ENCODE results near the gene PARP15.

The PARP15 gene

DNA sequence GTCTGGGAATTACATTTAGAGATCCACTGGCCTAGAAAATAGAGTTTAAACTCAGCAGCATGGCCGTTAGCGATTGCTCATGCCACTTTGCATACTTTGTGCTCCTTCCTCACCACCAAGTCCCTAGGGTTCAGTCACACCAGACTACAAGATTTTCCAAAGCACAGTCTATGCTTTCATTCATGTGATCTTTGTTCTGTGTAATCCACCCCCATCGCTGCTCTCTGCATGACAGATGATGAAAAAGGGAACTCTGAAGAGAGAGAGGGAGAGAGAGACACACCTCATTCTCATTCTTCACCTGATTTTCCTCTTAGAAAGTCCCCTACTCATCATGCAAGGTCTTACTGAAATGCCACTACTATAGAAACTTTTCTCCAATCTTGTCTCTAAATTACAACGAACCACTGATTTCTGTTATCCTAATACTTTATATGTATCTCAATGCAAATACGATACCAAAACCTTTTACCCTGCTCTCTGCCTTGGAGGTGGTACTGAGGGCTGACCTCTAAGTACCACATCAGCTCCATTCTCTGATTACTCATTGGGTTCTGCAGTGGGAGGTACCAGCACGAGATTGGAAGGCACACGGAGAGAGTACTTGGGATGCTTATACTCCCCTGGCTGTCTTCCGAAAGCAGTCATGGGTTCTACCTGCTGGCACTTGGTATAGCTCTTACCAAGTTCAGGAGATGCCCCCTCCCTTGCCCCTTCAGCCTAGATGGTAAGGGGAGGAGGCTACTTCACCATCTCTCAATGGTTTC, 1.1 kb upstream of the PARP15 start:
- peak; percentile 80 for DNase-seq

DNA sequence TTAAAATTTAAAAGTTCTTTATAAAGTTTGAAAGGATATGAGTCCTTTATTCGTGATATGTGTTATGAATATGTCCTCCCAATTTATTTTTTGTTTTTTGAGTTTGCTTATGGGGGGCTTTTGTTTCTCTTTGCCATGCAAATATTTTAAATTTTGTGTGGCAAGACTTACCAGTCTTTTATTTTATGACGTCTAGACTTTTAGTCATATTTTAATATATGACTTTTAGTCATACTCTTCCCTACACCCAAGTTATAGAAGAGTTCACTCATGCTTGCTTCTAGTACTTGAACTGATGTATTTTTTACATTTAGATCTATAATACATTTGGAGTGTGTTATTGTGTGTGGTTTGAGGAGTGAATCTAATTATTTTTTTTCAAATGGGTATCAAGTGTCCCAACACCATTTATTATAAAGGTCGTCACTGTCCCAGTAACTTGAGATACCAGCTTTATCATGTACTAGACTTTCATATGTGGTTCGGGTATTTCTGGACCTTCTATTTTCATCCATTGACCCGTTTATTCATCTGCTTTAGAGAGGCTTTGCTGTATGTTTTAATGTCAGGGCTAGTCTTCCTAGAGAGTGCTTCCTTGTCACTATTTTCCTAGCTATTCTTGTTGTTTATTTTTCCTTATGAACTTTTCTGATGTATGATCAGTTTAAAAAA, 755 bp downstream of the PARP15 start:
- DNase-seq: peak; percentile 58

- DNase-seq: peak; percentile 23
Observed at GRCh38 chr3:122580470-122580869, 3.0 kb downstream of the PARP15 start.

GRCh38 chr3:122581622-122582021, 4.2 kb downstream of the PARP15 start:
- no peak for DNase-seq

DNA sequence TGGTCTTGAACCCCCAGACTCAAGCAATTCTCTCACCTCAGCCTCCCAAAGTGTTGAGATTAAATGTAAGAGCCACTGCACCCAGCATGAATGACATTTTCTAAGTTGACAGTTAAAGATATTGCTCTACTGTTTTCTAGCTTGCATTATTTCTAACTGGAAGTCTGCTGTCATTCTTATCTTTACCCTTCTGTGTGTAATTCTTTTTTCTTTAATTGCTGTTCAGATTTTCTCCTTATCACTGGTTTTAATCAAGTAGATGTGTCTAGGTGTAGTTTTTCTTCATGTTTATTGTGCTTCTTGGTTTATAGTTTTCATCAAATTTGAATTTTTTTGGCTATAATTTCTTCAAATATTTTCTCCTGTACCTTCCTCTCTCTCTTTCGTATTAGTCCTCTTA, 4.9 kb downstream of the PARP15 start:
- DNase-seq: no peak

DNA sequence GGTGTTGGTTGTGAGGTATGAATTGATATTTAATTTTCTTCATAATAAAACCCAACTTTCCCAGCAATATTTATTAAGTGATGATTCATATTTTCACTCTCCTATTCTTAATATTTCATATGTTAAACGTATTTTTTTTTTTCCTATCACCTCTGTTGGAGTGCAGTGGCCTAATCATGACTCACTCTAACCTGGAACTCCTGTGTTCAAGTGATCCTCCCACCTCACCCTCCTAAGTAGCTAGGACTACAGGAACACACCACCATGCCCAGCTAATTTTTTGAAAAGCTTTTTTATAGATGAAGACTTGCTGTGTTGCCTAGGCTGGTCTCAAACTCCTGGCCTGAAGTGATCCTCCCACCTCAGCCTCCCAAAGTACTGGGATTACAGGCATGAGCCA, 8.6 kb downstream of the PARP15 start:
- no peak for DNase-seq

- no peak for DNase-seq
Observed at GRCh38 chr3:122586773-122587485, 9.5 kb downstream of the PARP15 start.

- DNase-seq: no peak
Observed at GRCh38 chr3:122587572-122587971, 10.1 kb downstream of the PARP15 start.

GRCh38 chr3:122589297-122589696, 11.8 kb downstream of the PARP15 start:
- DNase-seq: peak; percentile 57

DNA sequence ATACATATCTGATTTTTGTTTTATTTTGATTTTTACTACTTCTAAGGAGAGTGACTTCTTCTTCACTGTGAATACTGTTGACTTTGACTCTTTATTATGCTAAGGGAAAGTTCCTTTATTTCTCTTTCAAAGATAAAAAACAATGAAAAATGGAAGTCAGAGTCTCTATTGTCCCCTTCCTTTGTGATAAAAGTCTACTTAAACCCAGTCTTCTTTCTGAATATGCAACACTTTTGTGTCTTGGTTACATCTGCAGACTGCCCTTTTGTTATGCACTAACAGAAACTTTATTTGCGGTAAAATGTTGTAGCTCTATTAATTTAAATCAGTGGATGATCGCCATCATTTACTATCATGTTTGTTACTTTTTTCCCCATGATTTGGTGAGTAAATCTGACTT, 13.2 kb downstream of the PARP15 start:
- no peak for DNase-seq

GRCh38 chr3:122594025-122594424, 16.6 kb downstream of the PARP15 start:
- DNase-seq: no peak

DNA sequence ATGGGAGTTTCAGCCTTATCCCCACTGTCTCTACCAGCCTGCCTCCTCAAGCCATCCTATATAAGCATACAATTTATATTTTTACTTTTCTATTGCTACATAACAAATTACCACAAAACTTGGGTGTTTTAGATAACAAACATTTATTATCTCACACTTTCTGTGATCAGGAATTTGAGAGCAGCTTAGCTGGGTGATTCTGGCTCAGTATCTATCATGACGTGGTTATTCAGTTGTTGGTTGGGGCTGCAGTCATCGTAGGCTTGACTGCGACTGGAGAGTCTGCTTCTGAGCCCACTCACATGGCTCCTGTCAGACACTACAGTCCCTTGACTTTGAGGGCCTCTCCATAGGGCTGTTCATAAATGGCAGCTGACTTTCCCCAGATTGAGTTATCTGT, 20.7 kb downstream of the PARP15 start:
- DNase-seq: no peak

DNA sequence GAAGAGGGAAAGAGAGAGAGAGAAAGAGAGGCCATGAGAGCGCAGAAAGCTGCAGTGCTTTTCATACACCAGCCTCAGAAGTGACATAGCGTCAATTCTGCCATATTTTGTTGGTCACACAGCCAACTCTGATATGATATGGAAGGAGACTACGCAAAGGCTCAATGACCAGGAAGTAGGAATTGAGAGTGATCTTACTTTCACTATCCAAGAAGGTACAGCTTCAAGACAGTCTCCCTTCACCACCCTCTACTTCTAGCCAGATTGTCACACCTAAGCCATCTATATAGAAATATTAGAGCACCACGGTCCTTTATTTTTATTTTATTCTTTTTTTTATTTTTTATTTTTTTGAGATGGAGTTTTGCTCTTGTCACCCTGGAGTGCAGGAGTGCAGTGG, 21.1 kb downstream of the PARP15 start:
- no peak for DNase-seq

DNA sequence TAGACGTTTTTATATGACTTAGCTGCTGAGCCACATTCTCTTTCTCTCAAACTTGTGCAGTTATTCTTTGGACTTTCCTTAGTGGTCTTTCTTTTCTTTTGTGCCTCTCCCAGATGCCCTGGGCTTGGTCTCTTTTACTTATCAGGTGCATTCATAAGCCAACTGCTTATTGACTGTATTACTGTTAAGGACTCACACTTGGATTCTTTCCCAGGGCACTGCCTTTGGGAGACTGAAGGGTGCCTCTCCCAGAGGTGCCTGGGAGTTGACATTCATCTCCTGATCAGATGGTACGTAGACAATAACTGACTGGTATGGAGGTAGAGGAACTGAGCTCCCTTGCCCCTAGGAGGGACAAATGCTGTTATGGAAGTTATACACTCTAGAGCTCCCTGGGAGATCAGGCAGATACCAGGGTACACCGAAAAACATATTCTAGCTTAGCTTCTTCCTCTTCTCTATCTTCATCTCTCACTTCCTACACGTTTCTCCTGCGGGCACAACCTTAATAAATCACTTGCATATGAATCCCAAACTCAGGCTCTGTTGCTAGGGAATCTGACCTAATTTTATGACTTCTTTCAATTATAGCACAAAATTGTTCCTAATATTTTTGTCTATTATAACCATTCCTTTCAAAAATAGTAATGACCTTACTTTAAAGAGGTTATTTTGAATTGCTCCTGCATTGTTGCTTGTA, 24.7 kb downstream of the PARP15 start:
- DNase-seq: no peak

GRCh38 chr3:122603056-122603455, 25.6 kb downstream of the PARP15 start:
- DNase-seq: no peak

DNA sequence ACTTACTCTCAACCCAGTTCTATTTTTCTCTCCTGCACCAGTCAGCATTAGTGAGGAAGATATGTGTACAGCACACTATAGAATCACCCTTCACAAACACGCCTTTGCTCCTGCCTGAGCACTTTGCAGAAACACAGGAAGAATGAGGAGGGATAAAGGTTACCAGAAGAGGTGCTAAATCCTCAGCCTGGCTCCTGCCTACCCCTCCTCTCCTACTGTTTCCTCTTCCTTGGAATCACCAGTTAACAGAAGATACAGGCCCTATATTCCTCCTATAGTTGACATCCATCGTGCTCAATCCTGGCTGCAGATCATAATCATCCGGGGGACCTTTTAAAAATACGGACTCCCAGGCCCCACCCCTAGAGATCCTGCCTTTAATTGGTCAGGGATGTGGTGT, 28.9 kb downstream of the PARP15 start:
- no peak for DNase-seq

GRCh38 chr3:122608916-122609315, 31.5 kb downstream of the PARP15 start:
- peak; percentile 63 for DNase-seq

DNA sequence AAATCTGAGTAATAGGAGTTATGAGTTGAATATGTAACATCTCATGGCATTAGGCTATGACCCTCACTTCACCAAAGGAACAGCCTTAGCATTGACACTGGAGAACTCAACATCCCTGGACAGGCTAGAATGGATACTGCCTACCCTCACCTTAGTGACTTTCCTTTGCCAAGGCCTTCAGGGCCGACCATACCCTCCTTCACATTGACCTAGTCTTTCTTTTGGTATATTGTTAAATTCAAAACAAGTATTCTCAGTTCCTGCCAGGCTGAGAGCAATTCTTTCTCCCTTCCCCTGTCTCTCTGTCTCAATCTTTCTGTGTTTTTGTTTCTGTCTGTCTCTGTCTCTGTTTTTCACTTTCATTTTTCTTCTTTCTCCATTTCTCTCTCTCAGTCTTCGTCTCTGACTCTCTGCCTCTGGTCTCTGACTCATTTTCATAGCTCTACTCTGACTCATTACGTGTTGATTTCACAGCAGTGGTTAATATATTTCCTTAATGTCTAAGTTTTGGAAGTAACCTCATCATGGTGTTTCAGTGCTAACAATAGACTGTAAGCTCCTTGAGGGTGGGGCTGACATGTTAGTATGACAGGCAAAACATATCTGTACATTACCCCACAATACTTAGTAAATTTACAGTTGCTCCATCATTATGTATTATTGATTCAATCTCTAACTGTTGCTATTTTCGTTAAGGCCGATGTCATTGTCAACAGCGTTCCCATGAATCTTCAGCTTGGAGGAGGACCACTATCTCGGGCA, 32.5 kb downstream of the PARP15 start:
- DNase-seq: peak; percentile 97

- DNase-seq: peak; percentile 79
Observed at GRCh38 chr3:122612696-122613095, 35.2 kb downstream of the PARP15 start.

GRCh38 chr3:122615303-122615702, 37.9 kb downstream of the PARP15 start:
- DNase-seq: no peak

DNA sequence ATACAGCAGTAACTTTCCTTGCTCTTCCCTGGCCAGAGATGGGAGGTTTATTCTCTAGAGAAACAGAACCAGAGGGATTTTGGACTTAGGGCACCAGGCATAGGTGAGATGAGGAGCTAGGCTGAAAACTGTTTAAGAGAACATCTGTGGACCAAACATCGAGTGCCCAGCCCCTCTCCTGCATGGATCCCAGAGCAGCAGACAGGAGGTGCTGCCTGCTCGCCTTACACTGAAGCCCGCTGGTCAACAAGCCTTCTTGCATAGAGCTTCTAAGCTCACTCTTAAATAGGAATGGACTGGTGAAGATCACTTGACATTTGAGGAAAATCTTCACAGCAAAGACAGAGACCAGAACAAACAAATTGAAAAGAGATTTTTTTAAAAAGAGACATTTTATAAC, 41.2 kb downstream of the PARP15 start:
- DNase-seq: no peak

GRCh38 chr3:122619040-122619439, 41.6 kb downstream of the PARP15 start:
- peak; percentile 47 for DNase-seq

GRCh38 chr3:122620399-122620798, 42.9 kb downstream of the PARP15 start:
- DNase-seq: no peak

All from inflammatory macrophage treated with lipopolysaccharide for 4 hours (primary cell).